HEK293 (cell line): Measurements from ENCODE around the gene RASGRF2.

Experiments
- CTCF ChIA-PET: fragments of 350-600 bp; formaldehyde crosslinking; extraction: SDS; loops from one replicate; lab custom pipeline; 2021; ENCODE audit warnings: antibody characterized with exemption; lab: Yijun Ruan, JAX
- POLR2A ChIA-PET: fragments of 300-600 bp; formaldehyde crosslinking; extraction: SDS; loops from one replicate; lab custom pipeline; 2020; ENCODE audit warnings: antibody characterized with exemption, inconsistent platforms; lab: Yijun Ruan, JAX
- H3K27ac ChIP-seq: fragments of 200-500 bp; sonication (Bioruptor generic); 2 replicates; pipeline ENCODE4 v1.5.1; 2014; ENCODE audit warnings: low read depth, low read length, control low read depth, inconsistent platforms; ENCODE audit errors: extremely low read depth
- H3K36me3 ChIP-seq, 2 experiments: fragments of 200-500 bp in 1 of 2; sonication (Bioruptor generic) in 1 of 2; 1 replicate in 1 of 2; 2 replicates in 1 of 2; pipeline ENCODE4 v1.5.1; 2014 to 2017; ENCODE audit warnings: inconsistent platforms in 2 of 2, low read length in 2 of 2; ENCODE audit not compliant: control insufficient read depth in 2 of 2, insufficient read depth in 1 of 2
- H3K4me1 ChIP-seq: fragments of 200-500 bp; sonication (Bioruptor generic); 2 replicates; pipeline ENCODE4 v1.5.1; 2014; ENCODE audit warnings: mild to moderate bottlenecking, low read length, inconsistent platforms; ENCODE audit not compliant: control insufficient read depth, insufficient read depth
- H3K4me3 ChIP-seq: 2 replicates; pipeline ENCODE4 v1.5.1; 2011; ENCODE audit warnings: low read depth, mild to moderate bottlenecking, control low read depth, low read length, moderate library complexity
- H3K9me3 ChIP-seq: fragments of 200-500 bp; sonication (Bioruptor generic); 2 replicates; pipeline ENCODE4 v1.5.1; 2014; ENCODE audit warnings: low read depth, low read length, inconsistent platforms; ENCODE audit not compliant: control insufficient read depth, insufficient read depth
- BCL11A ChIP-seq: fragments of 450-650 bp; formaldehyde crosslinking; IDR thresholded peaks from 2 replicates; pipeline ENCODE4 v1.5.1; 2016; ENCODE audit warnings: low read depth, missing biosample characterization, missing genetic modification characterization
- MYNN ChIP-seq: fragments of 450-650 bp; formaldehyde crosslinking; IDR thresholded peaks from 2 replicates; pipeline ENCODE4 v1.5.1; 2016; ENCODE audit warnings: missing biosample characterization, missing genetic modification characterization, borderline replicate concordance
- RBAK ChIP-seq: fragments of 450-650 bp; formaldehyde crosslinking; IDR thresholded peaks from 2 replicates; pipeline ENCODE4 v1.5.1; 2016; ENCODE audit warnings: missing biosample characterization, missing genetic modification characterization
- ZBTB1 ChIP-seq: fragments of 450-650 bp; formaldehyde crosslinking; IDR thresholded peaks from 2 replicates; pipeline ENCODE4 v1.5.1; 2016; ENCODE audit warnings: missing biosample characterization, missing genetic modification characterization
- ZBTB7A ChIP-seq: fragments of 450-650 bp; formaldehyde crosslinking; IDR thresholded peaks from 2 replicates; pipeline ENCODE4 v1.5.1; 2016; ENCODE audit warnings: low read depth, missing biosample characterization, missing genetic modification characterization
- ZEB2 ChIP-seq: fragments of 450-650 bp; formaldehyde crosslinking; IDR thresholded peaks from 2 replicates; pipeline ENCODE4 v1.5.1; 2016; ENCODE audit warnings: missing biosample characterization, missing genetic modification characterization
- ZFP69B ChIP-seq: fragments of 450-650 bp; formaldehyde crosslinking; IDR thresholded peaks from 2 replicates; pipeline ENCODE4 v1.5.1; 2016; ENCODE audit warnings: missing biosample characterization, missing genetic modification characterization
- ZNF155 ChIP-seq: fragments of 450-650 bp; formaldehyde crosslinking; IDR thresholded peaks from 2 replicates; pipeline ENCODE4 v1.5.1; 2016; ENCODE audit warnings: missing biosample characterization, missing genetic modification characterization
- ZNF184 ChIP-seq: fragments of 450-650 bp; IDR thresholded peaks from 2 replicates; pipeline ENCODE4 v1.5.1; 2018; ENCODE audit warnings: missing biosample characterization, mild to moderate bottlenecking, missing genetic modification characterization
- ZNF19 ChIP-seq: fragments of 450-650 bp; formaldehyde crosslinking; IDR thresholded peaks from 2 replicates; pipeline ENCODE4; 2016; ENCODE audit warnings: missing biosample characterization, missing genetic modification characterization, low read depth
- ZNF214 ChIP-seq: fragments of 450-650 bp; formaldehyde crosslinking; IDR thresholded peaks from 2 replicates; pipeline ENCODE4 v1.5.1; 2017; ENCODE audit warnings: missing biosample characterization, mild to moderate bottlenecking, missing genetic modification characterization, borderline replicate concordance
- ZNF311 ChIP-seq: fragments of 450-650 bp; formaldehyde crosslinking; IDR thresholded peaks from 2 replicates; pipeline ENCODE4 v1.5.1; 2017; ENCODE audit warnings: missing biosample characterization, missing genetic modification characterization, borderline replicate concordance
- ZNF324 ChIP-seq: fragments of 450-650 bp; formaldehyde crosslinking; IDR thresholded peaks from 2 replicates; pipeline ENCODE4 v1.5.1; 2016; ENCODE audit warnings: missing biosample characterization, missing genetic modification characterization
- ZNF510 ChIP-seq: fragments of 450-650 bp; formaldehyde crosslinking; IDR thresholded peaks from 2 replicates; pipeline ENCODE4 v1.5.1; 2018; ENCODE audit warnings: mild to moderate bottlenecking, missing genetic modification characterization, missing biosample characterization; ENCODE audit not compliant: insufficient replicate concordance
- ZNF529 ChIP-seq: fragments of 450-650 bp; formaldehyde crosslinking; IDR thresholded peaks from 2 replicates; pipeline ENCODE4 v1.5.1; 2017; ENCODE audit warnings: missing genetic modification characterization, missing biosample characterization; ENCODE audit not compliant: insufficient replicate concordance
- ZNF544 ChIP-seq: fragments of 450-650 bp; formaldehyde crosslinking; IDR thresholded peaks from 2 replicates; pipeline ENCODE4 v1.5.0; 2017; ENCODE audit warnings: missing biosample characterization, missing genetic modification characterization
- ZNF560 ChIP-seq: fragments of 450-650 bp; formaldehyde crosslinking; IDR thresholded peaks from 2 replicates; pipeline ENCODE4 v1.5.1; 2017; ENCODE audit warnings: missing biosample characterization, missing genetic modification characterization, borderline replicate concordance
- ZNF621 ChIP-seq: fragments of 450-650 bp; formaldehyde crosslinking; IDR thresholded peaks from 2 replicates; pipeline ENCODE4 v1.5.1; 2017; ENCODE audit warnings: missing biosample characterization, missing genetic modification characterization
- ZNF670 ChIP-seq: fragments of 450-650 bp; formaldehyde crosslinking; IDR thresholded peaks from 2 replicates; pipeline ENCODE4 v1.5.1; 2016; ENCODE audit warnings: missing biosample characterization, missing genetic modification characterization, low read depth
- ZNF692 ChIP-seq: fragments of 450-650 bp; formaldehyde crosslinking; IDR thresholded peaks from 2 replicates; pipeline ENCODE4 v1.5.1; 2016; ENCODE audit warnings: missing biosample characterization, missing genetic modification characterization
- ZNF701 ChIP-seq: fragments of 450-650 bp; formaldehyde crosslinking; IDR thresholded peaks from 2 replicates; pipeline ENCODE4 v1.5.1; 2016; ENCODE audit warnings: missing biosample characterization, missing genetic modification characterization
- ZNF785 ChIP-seq: fragments of 450-650 bp; formaldehyde crosslinking; IDR thresholded peaks from 2 replicates; pipeline ENCODE4 v1.5.1; 2016; ENCODE audit warnings: missing biosample characterization, missing genetic modification characterization
- ZNF837 ChIP-seq: fragments of 450-650 bp; formaldehyde crosslinking; IDR thresholded peaks from 2 replicates; pipeline ENCODE4 v1.5.1; 2016; ENCODE audit warnings: missing biosample characterization, missing genetic modification characterization
- ZSCAN30 ChIP-seq: fragments of 450-650 bp; IDR thresholded peaks from 2 replicates; pipeline ENCODE4 v1.5.1; 2018; ENCODE audit warnings: missing biosample characterization, mild to moderate bottlenecking, missing genetic modification characterization, moderate library complexity
- TF ChIP-seq, protein P1 (sequence below): fragments of 450-650 bp; IDR thresholded peaks from 2 replicates; pipeline ENCODE4 v1.5.1; 2018; ENCODE audit warnings: missing biosample characterization, mild to moderate bottlenecking, missing genetic modification characterization
- TF ChIP-seq, protein P2 (sequence below): fragments of 450-650 bp; formaldehyde crosslinking; IDR thresholded peaks from 2 replicates; pipeline ENCODE4 v1.5.1; 2016; ENCODE audit warnings: missing biosample characterization, missing genetic modification characterization
- TF ChIP-seq, protein P3 (sequence below): fragments of 450-650 bp; formaldehyde crosslinking; IDR thresholded peaks from 2 replicates; pipeline ENCODE4 v1.5.0; 2017; ENCODE audit warnings: missing biosample characterization, missing genetic modification characterization, borderline replicate concordance
- TF ChIP-seq, protein P4 (sequence below): fragments of 450-650 bp; formaldehyde crosslinking; IDR thresholded peaks from 2 replicates; pipeline ENCODE4 v1.5.1; 2016; ENCODE audit warnings: missing biosample characterization, missing genetic modification characterization

Gene RASGRF2

GRCh38 chr5:81021486-81021885 is 61.3 kb downstream of the RASGRF2 start:
- TF ChIP-seq ZNF324 (tag by site-specific recombination) = no peak
- no peak for TF ChIP-seq ZNF529
- no peak for TF ChIP-seq ZNF214
- TF ChIP-seq ZNF184 (tag by site-specific recombination) = no peak
- no peak for TF ChIP-seq ZNF692 (tag by site-specific recombination)
- TF ChIP-seq ZNF621 = no peak
- TF ChIP-seq ZFP69B (tag by site-specific recombination) = no peak
- TF ChIP-seq, protein P1, sequence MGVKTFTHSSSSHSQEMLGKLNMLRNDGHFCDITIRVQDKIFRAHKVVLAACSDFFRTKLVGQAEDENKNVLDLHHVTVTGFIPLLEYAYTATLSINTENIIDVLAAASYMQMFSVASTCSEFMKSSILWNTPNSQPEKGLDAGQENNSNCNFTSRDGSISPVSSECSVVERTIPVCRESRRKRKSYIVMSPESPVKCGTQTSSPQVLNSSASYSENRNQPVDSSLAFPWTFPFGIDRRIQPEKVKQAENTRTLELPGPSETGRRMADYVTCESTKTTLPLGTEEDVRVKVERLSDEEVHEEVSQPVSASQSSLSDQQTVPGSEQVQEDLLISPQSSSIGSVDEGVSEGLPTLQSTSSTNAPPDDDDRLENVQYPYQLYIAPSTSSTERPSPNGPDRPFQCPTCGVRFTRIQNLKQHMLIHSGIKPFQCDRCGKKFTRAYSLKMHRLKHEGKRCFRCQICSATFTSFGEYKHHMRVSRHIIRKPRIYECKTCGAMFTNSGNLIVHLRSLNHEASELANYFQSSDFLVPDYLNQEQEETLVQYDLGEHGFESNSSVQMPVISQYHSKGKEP = no peak
- TF ChIP-seq ZNF785 (tag by site-specific recombination) = no peak
- no peak for TF ChIP-seq ZNF311 (tag by site-specific recombination)
- TF ChIP-seq ZNF701 (tag by site-specific recombination) = no peak
- no peak for TF ChIP-seq MYNN (tag by site-specific recombination)
- no peak for TF ChIP-seq BCL11A (tag by site-specific recombination)
- no peak for TF ChIP-seq ZEB2
- no peak for TF ChIP-seq RBAK
- TF ChIP-seq, protein P2, sequence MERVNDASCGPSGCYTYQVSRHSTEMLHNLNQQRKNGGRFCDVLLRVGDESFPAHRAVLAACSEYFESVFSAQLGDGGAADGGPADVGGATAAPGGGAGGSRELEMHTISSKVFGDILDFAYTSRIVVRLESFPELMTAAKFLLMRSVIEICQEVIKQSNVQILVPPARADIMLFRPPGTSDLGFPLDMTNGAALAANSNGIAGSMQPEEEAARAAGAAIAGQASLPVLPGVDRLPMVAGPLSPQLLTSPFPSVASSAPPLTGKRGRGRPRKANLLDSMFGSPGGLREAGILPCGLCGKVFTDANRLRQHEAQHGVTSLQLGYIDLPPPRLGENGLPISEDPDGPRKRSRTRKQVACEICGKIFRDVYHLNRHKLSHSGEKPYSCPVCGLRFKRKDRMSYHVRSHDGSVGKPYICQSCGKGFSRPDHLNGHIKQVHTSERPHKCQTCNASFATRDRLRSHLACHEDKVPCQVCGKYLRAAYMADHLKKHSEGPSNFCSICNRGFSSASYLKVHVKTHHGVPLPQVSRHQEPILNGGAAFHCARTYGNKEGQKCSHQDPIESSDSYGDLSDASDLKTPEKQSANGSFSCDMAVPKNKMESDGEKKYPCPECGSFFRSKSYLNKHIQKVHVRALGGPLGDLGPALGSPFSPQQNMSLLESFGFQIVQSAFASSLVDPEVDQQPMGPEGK (tag by site-specific recombination) = no peak
- no peak for TF ChIP-seq ZNF510 (tag by site-specific recombination)
- TF ChIP-seq ZBTB7A = no peak
- no peak for TF ChIP-seq ZSCAN30 (tag by site-specific recombination)
- TF ChIP-seq ZNF19 (tag by site-specific recombination) = no peak
- Histone ChIP-seq H3K27ac (no peak overlapping the region), H3K9me3 (no peaks in the 10 kb centered on the region), H3K4me3 (no peak overlapping the region), H3K4me1 (peaks cover 12% of the 10 kb centered on the region; the same call in 1 of the 2 replicates), H3K36me3 (no peaks in the 10 kb centered on the region)
- ChIA-PET POLR2A (no interaction called here), CTCF (no interaction called here)

- Histone ChIP-seq H3K27ac (no peak overlapping the region), H3K36me3 (no peaks in the 10 kb centered on the region), H3K4me3 (no peak overlapping the region), H3K9me3 (no peaks in the 10 kb centered on the region), H3K4me1 (peaks cover 12% of the 10 kb centered on the region; the same call in 1 of the 2 replicates)
- no peak for TF ChIP-seq ZNF837 (tag by site-specific recombination)
- TF ChIP-seq ZNF544 (tag by site-specific recombination) = no peak
- no peak for TF ChIP-seq ZBTB1 (tag by site-specific recombination)
- TF ChIP-seq ZNF670 (tag by site-specific recombination) = no peak
- TF ChIP-seq, protein P3, sequence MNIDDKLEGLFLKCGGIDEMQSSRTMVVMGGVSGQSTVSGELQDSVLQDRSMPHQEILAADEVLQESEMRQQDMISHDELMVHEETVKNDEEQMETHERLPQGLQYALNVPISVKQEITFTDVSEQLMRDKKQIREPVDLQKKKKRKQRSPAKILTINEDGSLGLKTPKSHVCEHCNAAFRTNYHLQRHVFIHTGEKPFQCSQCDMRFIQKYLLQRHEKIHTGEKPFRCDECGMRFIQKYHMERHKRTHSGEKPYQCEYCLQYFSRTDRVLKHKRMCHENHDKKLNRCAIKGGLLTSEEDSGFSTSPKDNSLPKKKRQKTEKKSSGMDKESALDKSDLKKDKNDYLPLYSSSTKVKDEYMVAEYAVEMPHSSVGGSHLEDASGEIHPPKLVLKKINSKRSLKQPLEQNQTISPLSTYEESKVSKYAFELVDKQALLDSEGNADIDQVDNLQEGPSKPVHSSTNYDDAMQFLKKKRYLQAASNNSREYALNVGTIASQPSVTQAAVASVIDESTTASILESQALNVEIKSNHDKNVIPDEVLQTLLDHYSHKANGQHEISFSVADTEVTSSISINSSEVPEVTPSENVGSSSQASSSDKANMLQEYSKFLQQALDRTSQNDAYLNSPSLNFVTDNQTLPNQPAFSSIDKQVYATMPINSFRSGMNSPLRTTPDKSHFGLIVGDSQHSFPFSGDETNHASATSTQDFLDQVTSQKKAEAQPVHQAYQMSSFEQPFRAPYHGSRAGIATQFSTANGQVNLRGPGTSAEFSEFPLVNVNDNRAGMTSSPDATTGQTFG (tag by site-specific recombination) = no peak
- no peak for TF ChIP-seq ZNF155 (tag by site-specific recombination)
- TF ChIP-seq ZNF560 (tag by site-specific recombination) = no peak
- TF ChIP-seq, protein P4, sequence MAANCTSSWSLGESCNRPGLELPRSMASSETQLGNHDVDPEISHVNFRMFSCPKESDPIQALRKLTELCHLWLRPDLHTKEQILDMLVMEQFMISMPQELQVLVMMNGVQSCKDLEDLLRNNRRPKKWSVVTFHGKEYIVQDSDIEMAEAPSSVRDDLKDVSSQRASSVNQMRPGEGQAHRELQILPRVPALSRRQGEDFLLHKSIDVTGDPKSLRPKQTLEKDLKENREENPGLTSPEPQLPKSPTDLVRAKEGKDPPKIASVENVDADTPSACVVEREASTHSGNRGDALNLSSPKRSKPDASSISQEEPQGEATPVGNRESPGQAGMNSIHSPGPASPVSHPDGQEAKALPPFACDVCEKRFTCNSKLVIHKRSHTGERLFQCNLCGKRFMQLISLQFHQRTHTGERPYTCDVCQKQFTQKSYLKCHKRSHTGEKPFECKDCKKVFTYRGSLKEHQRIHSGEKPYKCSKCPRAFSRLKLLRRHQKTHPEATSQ (tag by site-specific recombination) = no peak
- ChIA-PET POLR2A (no interaction called here), CTCF (interaction anchor here (0.7 kb wide), 1 partner anchor 747 kb away, joined by 3 read pairs; no protein-coding TSS in a partner anchor)
These were observed 62.0 kb downstream of the RASGRF2 start for GRCh38 chr5:81021951-81022687.
